ENCODE data around the gene STRIP2. TPM values are rescaled to one million over a fixed set of nuclear protein-coding genes. Genes with fewer than 3 reads are reported as not detected.
"Not testable (repeated sequence)": the region's sequence is repeated elsewhere in the genome, so short reads cannot be mapped to it uniquely, and the experiment has no call there.

Gene STRIP2
- total RNA-seq, 4 donors from 2014 or later, result 0.54 to 1.7 (median 1.3) TPM

DNA sequence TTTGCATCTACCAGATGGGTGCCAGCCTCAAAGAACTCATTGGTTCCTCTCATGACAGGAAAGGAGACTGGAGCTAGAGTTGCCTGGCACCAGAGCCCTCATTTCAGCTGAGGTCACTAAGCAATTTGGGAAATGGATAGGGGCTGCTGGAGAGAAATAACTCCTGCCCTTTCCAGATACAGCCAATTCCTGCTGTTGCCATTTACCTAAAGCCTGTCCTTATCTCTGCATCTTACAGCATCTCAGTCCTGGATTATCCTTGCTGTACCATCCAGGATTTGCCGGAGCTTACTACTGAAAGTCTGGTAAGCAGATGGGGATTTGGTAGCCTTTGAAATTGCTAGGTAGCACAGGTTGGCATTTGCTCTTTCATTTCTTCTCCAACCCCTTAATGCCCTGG, 36.2 kb downstream of the STRIP2 start:
- H3K4me3 ChIP-seq, result no peak overlapping the region
- no peak overlapping the region for H3K27ac ChIP-seq
- DNase-seq, result no peak
- no peaks in the 10 kb centered on the region for H3K4me1 ChIP-seq
- H3K36me3 ChIP-seq, result no peaks in the 10 kb centered on the region
- no peaks in the 10 kb centered on the region for H3K9me3 ChIP-seq
- H3K27me3 ChIP-seq, result no peaks in the 10 kb centered on the region
- TF ChIP-seq POLR2A (IDR thresholded peaks at IDR 0.05), result no peak
- TF ChIP-seq, protein P1, sequence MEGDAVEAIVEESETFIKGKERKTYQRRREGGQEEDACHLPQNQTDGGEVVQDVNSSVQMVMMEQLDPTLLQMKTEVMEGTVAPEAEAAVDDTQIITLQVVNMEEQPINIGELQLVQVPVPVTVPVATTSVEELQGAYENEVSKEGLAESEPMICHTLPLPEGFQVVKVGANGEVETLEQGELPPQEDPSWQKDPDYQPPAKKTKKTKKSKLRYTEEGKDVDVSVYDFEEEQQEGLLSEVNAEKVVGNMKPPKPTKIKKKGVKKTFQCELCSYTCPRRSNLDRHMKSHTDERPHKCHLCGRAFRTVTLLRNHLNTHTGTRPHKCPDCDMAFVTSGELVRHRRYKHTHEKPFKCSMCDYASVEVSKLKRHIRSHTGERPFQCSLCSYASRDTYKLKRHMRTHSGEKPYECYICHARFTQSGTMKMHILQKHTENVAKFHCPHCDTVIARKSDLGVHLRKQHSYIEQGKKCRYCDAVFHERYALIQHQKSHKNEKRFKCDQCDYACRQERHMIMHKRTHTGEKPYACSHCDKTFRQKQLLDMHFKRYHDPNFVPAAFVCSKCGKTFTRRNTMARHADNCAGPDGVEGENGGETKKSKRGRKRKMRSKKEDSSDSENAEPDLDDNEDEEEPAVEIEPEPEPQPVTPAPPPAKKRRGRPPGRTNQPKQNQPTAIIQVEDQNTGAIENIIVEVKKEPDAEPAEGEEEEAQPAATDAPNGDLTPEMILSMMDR (IDR thresholded peaks at IDR 0.05), result no peak

- no peaks in the 10 kb centered on the region for H3K36me3 ChIP-seq
- H3K27ac ChIP-seq, result no peak overlapping the region
- H3K4me3 ChIP-seq, result no peak overlapping the region
- TF ChIP-seq, protein P1 (IDR thresholded peaks at IDR 0.05), result no peak
- no peak for TF ChIP-seq POLR2A (IDR thresholded peaks at IDR 0.05)
- no peaks in the 10 kb centered on the region for H3K4me1 ChIP-seq
- no peaks in the 10 kb centered on the region for H3K9me3 ChIP-seq
- DNase-seq, result no peak
- no peaks in the 10 kb centered on the region for H3K27me3 ChIP-seq
These were observed 37.2 kb downstream of the STRIP2 start for GRCh38 chr7:129471402-129471827.

- not testable (repeated sequence) for H3K4me3 ChIP-seq, DNase-seq, H3K27me3 ChIP-seq, H3K36me3 ChIP-seq, H3K4me1 ChIP-seq, H3K9me3 ChIP-seq, H3K27ac ChIP-seq
These were observed 41.7 kb downstream of the STRIP2 start for GRCh38 chr7:129475931-129476330.

- not testable (repeated sequence) for DNase-seq, H3K4me3 ChIP-seq, H3K27ac ChIP-seq, H3K36me3 ChIP-seq, H3K9me3 ChIP-seq, H3K4me1 ChIP-seq, H3K27me3 ChIP-seq
These were observed 42.2 kb downstream of the STRIP2 start for GRCh38 chr7:129476398-129476797.

GRCh38 chr7:129479831-129480230, 45.6 kb downstream of the STRIP2 start:
- DNase-seq, result no peak
- H3K4me1 ChIP-seq, result no peaks in the 10 kb centered on the region
- no peak overlapping the region for H3K4me3 ChIP-seq
- H3K27ac ChIP-seq, result no peak overlapping the region
- H3K27me3 ChIP-seq, result no peaks in the 10 kb centered on the region
- no peaks in the 10 kb centered on the region for H3K9me3 ChIP-seq
- TF ChIP-seq POLR2A (IDR thresholded peaks at IDR 0.05), result no peak
- TF ChIP-seq, protein P1 (IDR thresholded peaks at IDR 0.05), result no peak
- no peaks in the 10 kb centered on the region for H3K36me3 ChIP-seq

DNA sequence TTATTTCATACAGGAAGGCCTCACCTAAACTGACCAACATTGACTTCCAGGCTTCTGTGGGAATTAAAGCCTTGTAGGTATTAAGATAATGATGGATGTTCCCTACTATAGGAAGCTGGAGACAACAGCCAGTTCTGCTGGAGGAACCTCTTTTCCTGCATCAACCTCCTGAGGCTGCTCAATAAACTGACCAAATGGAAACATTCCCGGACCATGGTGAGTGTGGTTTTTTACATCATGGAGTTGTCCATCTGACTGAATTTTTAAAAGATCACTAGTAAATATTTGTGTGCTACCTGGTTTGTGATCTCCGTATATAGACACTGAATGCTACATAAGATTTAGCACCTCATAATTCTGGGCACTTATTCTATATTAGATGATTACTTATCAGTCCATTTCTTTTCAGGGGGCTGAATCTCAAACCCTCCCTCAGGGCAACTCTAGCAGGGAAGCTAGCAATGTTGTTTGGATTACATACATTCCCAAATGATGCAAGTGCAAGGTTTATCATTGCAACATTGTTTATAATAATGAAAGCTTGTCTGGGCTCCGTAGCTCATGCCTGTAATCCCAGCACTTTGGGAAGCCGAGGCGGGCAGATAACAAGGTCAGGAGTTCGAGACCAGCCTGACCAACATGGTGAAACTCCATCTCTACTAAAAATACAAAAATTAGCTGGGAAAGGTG, 46.6 kb downstream of the STRIP2 start:
- no peaks in the 10 kb centered on the region for H3K36me3 ChIP-seq

GRCh38 chr7:129481376-129481775, 47.1 kb downstream of the STRIP2 start:
- H3K27me3 ChIP-seq, H3K4me3 ChIP-seq, DNase-seq, H3K4me1 ChIP-seq, H3K36me3 ChIP-seq, H3K9me3 ChIP-seq, H3K27ac ChIP-seq: not testable (repeated sequence)

More for the DNA sequence above, 46.6 kb downstream of the STRIP2 start:
- Histone ChIP-seq H3K9me3 (no peaks in the 10 kb centered on the region), H3K27me3 (no peaks in the 10 kb centered on the region), H3K4me1 (no peaks in the 10 kb centered on the region), H3K4me3 (no peak overlapping the region), H3K27ac (no peak overlapping the region)
- no peak for DNase-seq
- TF ChIP-seq, protein P1 (IDR thresholded peaks at IDR 0.05), result no peak
- TF ChIP-seq POLR2A (IDR thresholded peaks at IDR 0.05), result no peak
